Panc1 (cell line): Measurements from ENCODE around the gene SMIM13. TPM values are rescaled to one million over a fixed set of nuclear protein-coding genes. Genes with fewer than 3 reads are reported as not detected.

ENCODE experiments used
- ATAC-seq: fragments of 200-7000 bp; cut with Tn5 transposase; 2 replicates; pipeline ENCODE4 v1.9.1; 2020; ENCODE audit warnings: mild to moderate bottlenecking, moderate library complexity
- BruUV-seq: library from RNA; stranded (reverse); fragments of 400-500 nt; replicated peaks from 2 replicates; lab custom pipeline; 2021; lab: Mats Ljungman, UMichigan
- CTCF ChIA-PET: fragments of 300-600 bp; sonication (Branson Sonifier 250); formaldehyde crosslinking; loops from one replicate; lab custom pipeline; 2022; ENCODE audit warnings: antibody characterized with exemption; lab: Charles Lee
- POLR2A ChIA-PET: fragments of 300-600 bp; sonication (Branson Sonifier 250); formaldehyde crosslinking; loops from one replicate; lab custom pipeline; 2022; ENCODE audit warnings: antibody characterized with exemption; lab: Charles Lee
- DNase-seq: peaks from one replicate; pipeline ENCODE4 v3.0.0-alpha.2; 2010; ENCODE audit warnings: low read depth, low spot score
- H3K27ac ChIP-seq: 2 replicates; pipeline ENCODE4 v1.5.1; 2011; ENCODE audit warnings: mild to moderate bottlenecking, low read length, inconsistent platforms
- H3K27me3 ChIP-seq: fragments of 200-500 bp; sonication (Bioruptor generic); 2 replicates; pipeline ENCODE4 v1.6.0; 2014; ENCODE audit warnings: low read length, inconsistent platforms; ENCODE audit not compliant: control insufficient read depth, insufficient read depth
- H3K36me3 ChIP-seq: fragments of 200-500 bp; sonication (Bioruptor generic); 2 replicates; pipeline ENCODE4 v1.5.1; 2014; ENCODE audit warnings: inconsistent platforms, mild to moderate bottlenecking, low read length, moderate library complexity; ENCODE audit not compliant: control insufficient read depth, insufficient read depth
- H3K4me1 ChIP-seq: 2 replicates; pipeline ENCODE4 v1.5.1; 2011; ENCODE audit warnings: inconsistent platforms, mild to moderate bottlenecking, low read length, moderate library complexity; ENCODE audit not compliant: control insufficient read depth, insufficient read depth
- H3K4me3 ChIP-seq, 2 experiments: 2 replicates each; pipeline ENCODE4 v1.5.1; 2011 to 2012; ENCODE audit warnings: low read depth in 2 of 2, low read length in 2 of 2, mild to moderate bottlenecking in 2 of 2, inconsistent platforms in 1 of 2, moderate library complexity in 1 of 2
- H3K9me3 ChIP-seq: fragments of 200-500 bp; sonication (Bioruptor generic); 2 replicates; pipeline ENCODE4 v1.5.1; 2014; ENCODE audit warnings: low read depth, mild to moderate bottlenecking, inconsistent platforms, low read length, moderate library complexity; ENCODE audit not compliant: control insufficient read depth, insufficient read depth
- CTCF ChIP-seq: fragments of 450-650 bp; IDR thresholded peaks from 2 replicates; pipeline ENCODE4 v1.5.1; 2017; ENCODE audit warnings: mild to moderate bottlenecking
- POLR2AphosphoS5 ChIP-seq: IDR thresholded peaks from 2 replicates; pipeline ENCODE4 v1.6.1; 2012; ENCODE audit warnings: mild to moderate bottlenecking, low read depth, low read length, moderate library complexity
- REST ChIP-seq, 2 experiments: IDR thresholded peaks; 2 replicates each; pipeline ENCODE4 v1.6.1; 2011 to 2012; ENCODE audit warnings: low read depth in 2 of 2, control low read depth in 1 of 2, low read length in 1 of 2, mild to moderate bottlenecking in 1 of 2, moderate library complexity in 1 of 2; ENCODE audit not compliant: insufficient read depth in 1 of 2
- SIN3A ChIP-seq: IDR thresholded peaks from 2 replicates; pipeline ENCODE4 v1.6.1; 2012; ENCODE audit warnings: low read depth, mild to moderate bottlenecking, low read length, moderate library complexity, borderline replicate concordance; ENCODE audit not compliant: insufficient read depth
- TCF7L2 ChIP-seq: IDR thresholded peaks from 2 replicates; pipeline ENCODE4 v1.6.1; 2011; ENCODE audit warnings: mild to moderate bottlenecking, low read depth, low read length, inconsistent platforms
- in situ Hi-C: cut with HindIII; loops from 2 replicates; pipeline ENCODE4 v1.10.0; 2016; ENCODE audit warnings: low sequenced_read_pairs, low pct_unique_long_range_greater_than_20kb
- intact Hi-C: fragments of 100-400 bp; cut with micrococcal nuclease; formaldehyde crosslinking; loops from one replicate; pipeline ENCODE4 v1.10.0; 2022; ENCODE audit not compliant: unreplicated experiment
- total RNA-seq: library from RNA; stranded (reverse); gene quantifications from one replicate; pipeline ENCODE4 v1.2.1, GENCODE V29; 2021; ENCODE audit not compliant: unreplicated experiment

Gene SMIM13
- total RNA-seq, 1 experiment from 2014 or later = 17.6 TPM

GRCh38 chr6:11065436-11066202 lies 28.0 kb upstream of the SMIM13 start:
- ChIA-PET CTCF (no interaction called here), POLR2A (no interaction called here)
- TF ChIP-seq POLR2AphosphoS5 = no peak

GRCh38 chr6:11066505-11067347 lies 26.9 kb upstream of the SMIM13 start:
- BruUV-seq = no TSS peak
- intact Hi-C loops = no loop called here
- H3K9me3 ChIP-seq = no peaks in the 10 kb centered on the region
- H3K36me3 ChIP-seq = no peaks in the 10 kb centered on the region
- no peak overlapping the region for H3K4me3 ChIP-seq
- H3K27me3 ChIP-seq = no peaks in the 10 kb centered on the region
- ChIA-PET POLR2A (no interaction called here), CTCF (interaction anchor here (0.7 kb wide), 1 partner anchor 221 kb away, joined by 4 read pairs; no protein-coding TSS in a partner anchor)
- ATAC-seq = no peak
- H3K27ac ChIP-seq = no peak overlapping the region
- DNase-seq = no peak
- TF ChIP-seq CTCF = no peak
- no peak for TF ChIP-seq TCF7L2
- TF ChIP-seq SIN3A = no peak
- no peak for TF ChIP-seq REST (IDR thresholded peaks at IDR 0.05; ENCODE audit: insufficient read depth in 1 of 2, low read depth in 2 of 2, low read length in 1 of 2)
- TF ChIP-seq POLR2AphosphoS5 = no peak
- H3K4me1 ChIP-seq = no peaks in the 10 kb centered on the region
- in situ Hi-C loops = no loop called here

More at GRCh38 chr6:11065436-11066202, 28.0 kb upstream of the SMIM13 start:
- no peaks in the 10 kb centered on the region for H3K9me3 ChIP-seq
- no peak overlapping the region for H3K27ac ChIP-seq
- no TSS peak for BruUV-seq
- H3K36me3 ChIP-seq = no peaks in the 10 kb centered on the region
- DNase-seq = no peak
- H3K4me1 ChIP-seq = no peaks in the 10 kb centered on the region
- no peak for ATAC-seq
- intact Hi-C loops = no loop called here
- no peaks in the 10 kb centered on the region for H3K27me3 ChIP-seq
- in situ Hi-C loops = no loop called here
- H3K4me3 ChIP-seq = no peak overlapping the region
